Activated CD4-positive, alpha-beta T cell treated with anti-CD3 and anti-CD28 coated beads, Interleukin-2, amount 50 U/mL, for 24 hours (primary cell): ENCODE results near the gene ANXA4.
"Not testable (repeated sequence)": the region's sequence is repeated elsewhere in the genome, so short reads cannot be mapped to it uniquely, and the experiment has no call there.

ENCODE experiments used
- DNase-seq, 2 donors: peaks; one replicate each; pipeline ENCODE4 v3.0.0-alpha.2; 2020; ENCODE audit warnings: low read depth in 1 of 2, low spot score in 1 of 2

ANXA4 gene

DNA sequence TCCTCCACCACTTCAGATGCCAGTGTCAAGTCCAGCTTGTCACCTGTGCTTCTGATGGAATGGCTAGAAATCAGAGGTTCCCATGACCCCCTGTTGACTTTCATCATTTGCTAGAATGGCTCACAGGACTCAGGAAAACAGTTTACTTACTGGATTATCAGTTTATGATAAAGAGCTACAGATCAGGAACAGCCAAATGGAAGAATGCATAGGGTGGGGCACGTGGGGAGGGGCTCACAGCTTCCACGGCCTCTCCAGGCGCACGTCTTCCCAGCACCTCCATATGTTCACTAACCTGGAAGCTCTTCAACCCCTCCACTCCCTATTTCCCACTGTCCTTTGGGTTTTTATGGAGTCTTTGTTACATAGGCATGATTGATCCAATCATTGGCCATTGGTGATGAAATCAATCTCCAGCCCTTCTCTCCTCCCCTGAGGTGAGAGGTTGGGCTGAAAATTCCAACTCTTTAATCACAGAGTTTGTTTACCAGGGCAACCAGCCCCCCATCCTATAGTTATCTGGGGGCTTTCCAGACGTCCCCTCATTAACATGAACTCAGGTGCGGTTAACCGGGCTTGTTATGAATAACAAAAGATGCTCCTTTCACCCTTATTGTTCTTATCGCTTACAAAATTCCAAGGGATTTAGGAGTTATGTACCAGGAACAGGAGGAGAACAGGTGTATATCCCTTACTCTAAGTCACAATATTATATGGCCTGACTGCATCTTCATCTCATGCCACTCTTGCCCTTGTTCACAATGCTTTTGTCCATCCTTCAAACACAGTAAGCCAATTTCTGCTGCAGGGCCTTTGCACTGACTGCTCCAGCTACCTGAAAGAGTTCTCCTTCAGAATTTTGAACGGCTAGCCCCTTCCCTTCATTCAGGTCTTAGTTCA, 35.2 kb downstream of the ANXA4 start:
- no peak for DNase-seq

DNA sequence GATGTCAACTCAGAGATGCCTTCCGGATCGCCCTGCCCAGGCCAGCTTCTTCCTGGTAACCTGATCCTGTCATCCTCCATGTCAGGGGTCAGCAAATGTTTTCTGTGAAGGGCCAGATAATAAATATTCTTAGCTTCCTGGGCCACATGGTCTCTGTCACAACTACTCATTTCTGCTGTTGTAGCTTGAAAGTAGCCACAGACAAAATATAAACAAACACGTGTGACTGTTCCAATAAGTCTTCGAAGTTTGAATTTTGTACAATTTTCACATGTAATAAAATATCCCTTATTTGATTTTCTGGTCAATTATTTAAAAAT, 35.8 kb downstream of the ANXA4 start:
- no peak for DNase-seq

DNA sequence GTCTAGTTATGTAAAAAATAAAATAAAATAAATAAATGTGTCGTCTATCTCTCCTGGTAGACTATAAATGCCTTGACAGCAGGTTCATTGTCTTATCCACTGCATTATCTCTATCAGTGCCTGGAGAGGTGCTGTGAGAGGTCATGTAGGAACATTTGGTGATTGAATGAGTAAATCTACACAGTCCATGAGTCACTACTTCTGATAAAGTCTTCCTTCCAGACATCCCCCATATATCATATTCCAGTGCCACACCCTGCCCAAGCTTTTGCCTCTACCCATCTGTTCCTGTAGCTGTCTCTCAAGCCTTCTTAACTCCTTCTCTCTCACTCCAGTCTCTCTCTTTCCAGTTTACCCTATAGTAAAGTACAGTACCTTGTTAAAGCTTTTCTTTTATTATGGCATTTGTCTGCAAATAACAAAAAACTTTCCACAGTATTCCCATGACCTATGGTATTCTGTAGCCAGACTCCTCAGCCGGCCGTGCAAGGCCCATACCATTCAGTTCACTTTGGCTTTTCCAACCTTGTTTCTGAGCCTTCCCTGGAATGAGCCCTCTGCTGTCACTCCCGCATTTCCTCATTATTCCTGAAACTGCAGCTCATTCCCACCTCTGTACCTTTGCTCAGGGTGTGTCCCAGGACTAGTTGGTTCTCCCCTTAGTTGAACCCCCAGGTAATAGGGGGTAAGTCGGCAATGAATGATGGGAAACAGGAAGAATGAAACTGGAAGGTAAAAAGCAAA, 37.5 kb downstream of the ANXA4 start:
- no peak for DNase-seq

DNA sequence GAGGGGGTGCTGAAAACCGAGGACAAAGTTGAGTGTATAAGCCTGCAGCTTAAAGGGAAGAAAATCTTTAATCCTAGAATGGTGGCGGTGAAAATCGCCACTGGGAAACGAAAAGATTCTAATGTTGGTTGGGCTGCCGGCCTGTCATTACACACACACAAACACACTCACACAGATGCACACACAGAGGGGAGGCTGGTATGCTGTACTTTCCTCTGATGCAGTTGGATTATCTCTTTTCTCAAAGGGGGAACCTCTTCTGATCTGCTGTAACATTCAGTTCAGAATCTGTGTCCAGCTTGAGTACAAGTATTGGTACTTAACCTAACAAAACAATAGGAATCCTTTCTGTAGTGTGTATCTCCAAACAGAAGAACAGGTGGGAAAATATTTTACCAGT, 39.0 kb downstream of the ANXA4 start:
- DNase-seq, result no peak

DNA sequence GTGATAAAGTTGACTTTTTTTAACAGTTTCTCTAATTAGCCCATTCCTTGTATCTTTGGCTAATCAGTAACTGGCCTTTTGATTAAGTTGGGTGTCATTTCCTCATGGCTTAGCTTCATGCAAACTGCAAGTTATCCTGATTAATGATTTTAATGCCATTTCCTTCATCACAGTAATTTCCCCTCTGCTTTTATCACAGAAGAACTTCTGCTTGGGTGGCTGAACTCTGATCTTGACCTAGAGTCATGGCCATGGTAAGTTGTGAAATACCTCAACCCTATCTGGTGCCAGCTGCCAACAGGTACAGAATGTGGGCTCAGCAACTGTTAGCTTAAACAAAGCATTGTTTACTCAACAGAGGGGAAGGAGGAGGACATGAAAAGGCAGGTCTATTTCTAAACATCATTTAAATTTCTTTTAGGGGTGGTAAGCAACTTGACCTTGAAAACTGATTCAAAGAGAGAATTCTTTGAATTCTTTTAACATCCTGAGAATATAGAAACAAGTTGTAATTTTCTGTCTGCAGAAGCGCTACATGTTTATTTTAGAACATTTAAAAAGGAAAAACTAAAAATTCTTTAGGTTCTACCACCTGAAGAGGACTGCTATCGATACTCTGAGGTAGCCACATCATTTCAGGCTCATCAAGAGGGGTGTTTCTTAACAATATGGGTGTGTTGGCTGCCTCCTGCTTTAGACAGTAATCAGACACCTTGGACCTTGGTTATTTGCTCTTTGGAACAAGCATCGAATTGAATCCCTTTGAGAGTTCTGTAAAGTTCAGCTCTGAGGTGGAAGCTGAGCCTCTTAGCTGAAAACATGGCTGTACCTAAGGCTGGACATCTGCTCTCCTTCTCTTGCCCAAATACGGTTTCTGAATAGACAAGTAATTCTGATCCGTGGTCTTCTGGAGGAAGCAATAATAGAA, 39.7 kb downstream of the ANXA4 start:
- DNase-seq, result no peak

DNA sequence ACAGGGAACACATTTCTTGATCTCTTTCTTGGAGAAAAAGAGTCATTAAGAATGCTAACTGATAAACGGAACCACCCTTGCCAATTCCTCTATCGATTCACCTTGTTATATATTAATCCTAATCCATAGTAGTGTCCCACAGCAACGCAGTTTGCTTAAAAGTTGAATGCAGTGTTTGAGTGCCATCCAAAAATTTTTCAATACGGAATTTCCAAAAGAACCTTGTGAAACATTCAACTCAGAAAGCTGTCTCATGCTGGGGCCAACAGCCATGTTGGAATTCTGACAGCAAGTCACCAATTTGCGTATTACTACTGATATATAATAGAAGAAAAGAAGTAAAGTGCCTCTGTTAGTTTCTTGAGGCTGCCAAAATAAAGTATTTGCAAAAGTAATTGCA, 42.3 kb downstream of the ANXA4 start:
- DNase-seq, result no peak

DNA sequence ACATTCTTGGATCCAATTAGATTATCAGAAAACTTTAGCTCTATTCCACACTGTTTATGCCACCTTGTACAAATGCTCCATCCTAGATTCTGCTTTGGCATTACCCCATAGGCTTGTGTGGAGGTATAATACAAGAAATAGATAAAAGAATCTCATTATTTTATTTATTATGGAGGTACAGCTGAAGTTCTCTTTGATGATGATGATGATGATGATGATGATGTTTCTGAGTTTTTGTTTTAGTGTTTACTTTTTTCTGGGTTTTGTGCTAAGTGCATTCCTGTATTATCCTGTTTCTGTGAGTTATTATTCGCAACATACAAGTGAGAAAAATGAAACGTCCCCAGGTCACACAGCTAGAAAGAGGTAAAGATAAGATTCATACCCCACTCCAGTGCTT, 43.4 kb downstream of the ANXA4 start:
- no peak for DNase-seq

DNA sequence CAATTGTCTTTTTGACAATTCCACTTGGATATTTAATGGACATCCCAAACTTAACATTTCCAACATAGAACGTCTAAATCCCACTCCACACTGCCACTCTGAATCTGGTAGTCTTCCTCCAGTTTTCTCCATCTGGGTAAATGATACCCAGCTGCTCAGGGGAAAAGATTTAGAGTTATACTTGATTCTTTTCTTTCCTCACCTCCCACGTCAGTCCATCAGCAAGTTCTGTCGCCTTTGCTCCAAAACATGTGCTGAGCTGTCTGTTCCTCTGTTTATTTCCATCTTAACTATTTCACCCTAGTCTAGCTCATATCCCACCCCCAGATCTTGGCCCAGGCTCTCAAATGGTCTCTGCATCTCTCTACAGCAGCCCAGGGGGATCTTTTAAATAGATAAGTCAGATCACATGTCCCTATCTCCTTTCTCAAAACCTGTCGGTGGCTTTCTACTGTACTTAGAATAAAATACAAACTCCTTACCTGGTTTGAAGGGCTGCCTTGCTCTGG, 44.2 kb downstream of the ANXA4 start:
- no peak for DNase-seq

DNA sequence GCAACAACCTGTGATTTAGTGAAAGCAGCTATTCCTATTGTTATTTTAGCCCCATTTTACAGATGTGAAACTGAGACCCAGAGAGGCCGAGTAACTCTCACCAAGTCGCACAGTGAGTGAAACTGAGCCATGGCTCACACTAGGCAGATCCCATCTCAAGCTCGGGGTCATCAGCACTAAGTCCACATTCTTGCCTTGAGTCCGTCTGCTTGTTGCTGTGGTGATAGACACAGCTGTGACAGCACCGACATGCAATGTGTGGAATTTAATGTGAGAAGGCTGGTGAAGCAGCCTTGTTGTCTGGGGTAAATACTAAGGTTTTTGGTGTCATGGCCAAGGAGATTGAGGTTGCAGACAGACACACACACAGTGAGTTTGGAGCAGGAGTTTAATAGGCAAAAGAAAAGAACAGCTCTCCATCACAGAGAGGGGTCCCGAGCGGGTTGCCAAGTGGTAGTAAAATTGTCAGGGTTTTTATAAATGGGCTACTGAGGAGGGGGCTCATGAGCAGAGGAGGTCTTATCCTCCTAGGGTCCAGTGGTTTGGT, 47.3 kb downstream of the ANXA4 start:
- DNase-seq, result no peak

DNA sequence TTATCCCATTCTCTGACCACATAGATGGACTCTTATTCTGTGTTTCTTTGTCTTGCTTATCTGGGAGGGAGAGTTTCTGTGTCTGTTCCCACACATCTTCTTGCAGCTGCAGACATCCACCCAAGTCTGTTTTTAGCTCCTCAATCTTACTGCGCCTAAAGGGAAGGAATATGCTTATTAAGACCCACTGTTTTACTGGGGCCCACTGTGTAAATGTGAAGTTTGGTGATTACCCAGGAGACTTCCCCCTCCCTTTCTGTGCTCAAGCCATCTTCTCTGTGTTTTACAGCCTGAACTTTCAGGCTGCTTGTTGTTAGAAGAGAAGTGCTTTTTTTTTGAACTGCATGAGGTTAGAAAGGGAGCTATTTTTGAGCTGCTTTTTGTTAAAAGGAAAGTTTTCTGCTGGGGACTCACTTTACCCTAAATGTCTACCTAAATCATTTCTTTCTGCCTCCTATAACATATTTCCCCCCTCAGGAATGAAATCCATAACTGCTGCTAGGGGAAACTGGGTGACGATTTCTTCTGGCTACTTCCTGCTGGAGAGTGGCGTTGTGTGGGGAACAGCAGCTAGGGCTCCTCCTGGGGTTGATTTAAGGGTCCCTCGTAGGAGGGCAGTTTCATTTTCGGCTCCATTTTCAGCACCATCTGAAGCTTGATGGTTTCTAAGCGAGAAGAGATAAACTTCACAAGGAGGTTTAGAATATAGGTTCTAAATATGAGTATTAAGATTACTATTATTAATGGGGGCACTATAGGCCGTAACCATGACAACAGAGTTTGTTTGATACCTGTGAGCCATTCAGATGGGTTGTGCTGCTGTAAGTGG, 48.1 kb downstream of the ANXA4 start:
- DNase-seq, result no peak

DNA sequence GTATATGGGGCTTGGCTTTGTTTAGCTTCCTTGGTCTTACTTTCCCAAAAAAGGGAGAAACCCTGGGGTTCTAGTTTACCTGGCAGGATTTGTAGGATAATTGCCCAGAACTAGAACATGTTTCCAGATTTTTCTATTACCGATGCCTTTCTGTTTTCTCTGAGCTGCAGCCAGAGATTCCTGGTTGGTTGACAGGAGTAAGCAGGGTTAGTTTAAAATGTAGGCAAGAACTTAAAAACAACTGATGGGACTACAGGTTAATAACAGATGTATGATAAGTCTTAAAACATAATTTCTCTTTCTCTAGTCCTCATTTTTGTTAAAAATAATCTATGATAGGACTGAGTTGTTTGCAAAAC, 48.6 kb downstream of the ANXA4 start:
- no peak for DNase-seq

DNA sequence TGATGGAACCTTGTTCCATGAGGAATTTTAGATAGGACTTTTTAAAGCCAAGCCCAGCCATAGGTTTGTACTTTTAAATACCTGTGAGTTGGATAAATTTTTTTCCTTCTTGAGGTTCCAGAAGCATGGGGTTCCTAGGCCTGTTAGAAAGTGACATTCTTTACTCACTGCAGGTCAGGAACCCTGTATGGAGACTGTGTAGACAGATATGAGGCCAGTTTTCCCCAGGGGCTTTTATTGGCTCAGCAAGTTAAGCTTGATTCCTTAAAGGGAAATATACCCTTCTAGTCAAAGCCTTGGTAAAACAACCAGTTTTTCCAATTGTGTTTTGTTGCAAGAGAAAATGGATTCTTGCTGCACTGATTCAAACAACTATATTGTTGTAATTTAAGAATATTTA, 49.1 kb downstream of the ANXA4 start:
- no peak for DNase-seq

DNA sequence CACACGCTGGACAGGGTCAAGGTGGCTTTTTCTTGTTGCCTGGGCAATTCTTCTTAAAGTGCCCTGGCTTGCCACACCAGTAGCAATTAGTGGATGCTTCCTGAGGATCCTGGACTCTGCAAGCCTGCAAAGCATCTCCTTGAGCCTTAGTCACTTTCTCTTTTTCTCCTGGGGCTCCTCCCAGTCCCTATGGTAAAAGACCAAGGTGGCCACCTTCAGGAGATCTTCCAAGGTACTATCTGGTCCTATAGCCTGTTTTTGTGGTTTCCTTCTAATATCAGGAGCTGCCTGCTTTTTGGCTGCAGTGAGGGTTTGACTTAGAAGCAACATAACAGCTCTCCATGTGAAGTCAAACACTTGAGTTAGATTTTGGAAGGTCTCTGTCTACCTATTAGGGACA, 54.2 kb downstream of the ANXA4 start:
- DNase-seq, result no peak

DNA sequence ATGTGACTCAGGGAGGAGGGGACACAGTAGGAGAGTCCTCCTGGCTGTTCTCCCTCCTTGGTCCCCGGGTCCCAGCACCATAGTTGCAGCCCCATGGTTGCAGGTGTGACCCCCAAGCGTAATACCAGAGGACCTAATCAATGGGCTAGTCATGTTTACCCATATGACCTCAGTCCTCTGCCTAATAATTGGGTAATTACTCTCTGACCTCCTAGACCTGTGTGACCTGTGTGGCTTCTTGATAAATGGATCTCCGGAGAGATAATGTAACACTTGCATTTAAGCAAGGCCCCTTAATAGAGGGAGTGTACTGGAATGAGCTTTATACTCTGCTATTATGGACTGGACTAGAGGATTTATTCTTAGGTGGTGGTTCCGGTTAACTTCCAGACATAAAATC, 55.3 kb downstream of the ANXA4 start:
- no peak for DNase-seq

DNA sequence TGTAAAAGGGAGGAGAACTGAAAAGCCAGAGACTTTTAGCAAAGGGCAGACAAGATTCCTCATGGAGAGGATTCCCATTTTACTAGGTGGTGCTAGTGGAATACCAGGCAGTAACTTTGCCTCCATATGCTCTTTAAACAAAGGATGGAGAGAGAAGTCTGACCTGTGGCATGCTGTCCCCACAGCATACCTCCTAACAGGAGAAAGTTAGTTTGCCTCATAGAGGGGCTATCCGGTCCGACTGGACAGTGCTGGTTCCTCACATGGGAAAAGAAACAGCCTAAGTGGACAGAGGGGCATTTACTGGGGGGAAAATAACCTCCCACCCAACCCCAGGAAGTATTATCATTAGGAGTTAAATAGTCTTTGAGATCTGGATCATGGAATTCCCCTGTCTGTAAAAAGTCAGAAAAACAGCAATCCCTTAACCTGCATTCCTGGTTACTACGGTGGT, 55.9 kb downstream of the ANXA4 start:
- DNase-seq, result no peak

DNA sequence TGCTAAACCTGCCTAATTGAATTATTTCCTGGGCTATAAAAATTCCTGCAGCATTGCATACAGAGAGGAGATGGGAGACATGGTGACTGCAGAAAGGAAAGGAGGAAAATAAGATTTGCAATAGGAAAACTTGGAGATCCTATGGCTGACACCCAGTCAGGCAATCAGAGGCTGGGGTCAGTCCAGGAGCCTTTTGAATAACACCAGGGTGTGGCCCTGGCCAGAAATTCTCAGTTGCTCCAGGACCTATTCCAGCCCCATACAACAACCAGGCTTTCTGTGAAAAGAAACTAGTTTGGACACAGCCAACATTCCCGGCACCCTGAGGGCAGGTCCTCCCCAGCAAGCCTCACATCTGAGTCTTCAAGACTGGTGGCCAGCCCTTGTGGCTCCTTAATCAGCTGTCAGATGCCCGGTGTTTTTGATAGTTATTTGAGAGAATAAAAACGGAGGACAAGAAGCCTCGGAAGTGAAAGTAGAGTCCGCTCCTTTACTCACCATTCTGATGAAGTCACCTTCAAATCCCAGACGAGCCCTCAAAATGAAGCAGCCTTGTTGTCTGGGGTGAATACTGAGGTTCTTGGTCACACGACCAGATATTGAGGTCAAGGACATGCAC, 56.5 kb downstream of the ANXA4 start:
- no peak for DNase-seq

DNA sequence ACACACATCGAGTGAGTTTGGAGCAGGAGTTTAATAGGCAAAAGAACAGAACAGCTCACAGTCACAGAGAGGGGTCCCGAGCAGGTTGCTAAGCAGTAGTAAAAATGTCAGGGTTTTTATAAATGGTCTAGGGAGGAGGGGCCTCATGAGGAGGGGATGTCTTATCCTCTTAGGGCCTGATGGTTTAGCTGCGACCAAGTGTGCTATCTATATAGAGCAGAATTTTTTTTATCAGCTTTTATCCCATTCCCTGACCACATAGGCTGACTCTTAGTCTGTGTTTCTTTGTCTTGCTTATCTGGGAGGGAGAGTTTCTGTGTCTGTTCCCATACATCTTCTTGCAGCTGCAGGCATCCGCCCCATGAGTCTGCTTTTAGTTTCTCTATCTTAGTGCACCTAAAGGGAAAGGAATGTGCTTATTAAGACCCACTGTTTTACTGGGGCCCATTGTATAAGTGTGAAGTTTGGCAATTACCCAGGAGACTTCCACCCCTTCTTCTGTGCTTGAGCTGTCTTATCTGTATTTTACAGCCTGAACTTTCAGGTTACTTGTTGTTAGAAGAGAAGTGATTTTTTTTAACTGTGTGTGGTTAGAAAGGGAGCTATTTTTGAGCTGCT, 57.1 kb downstream of the ANXA4 start:
- DNase-seq, result no peak

DNA sequence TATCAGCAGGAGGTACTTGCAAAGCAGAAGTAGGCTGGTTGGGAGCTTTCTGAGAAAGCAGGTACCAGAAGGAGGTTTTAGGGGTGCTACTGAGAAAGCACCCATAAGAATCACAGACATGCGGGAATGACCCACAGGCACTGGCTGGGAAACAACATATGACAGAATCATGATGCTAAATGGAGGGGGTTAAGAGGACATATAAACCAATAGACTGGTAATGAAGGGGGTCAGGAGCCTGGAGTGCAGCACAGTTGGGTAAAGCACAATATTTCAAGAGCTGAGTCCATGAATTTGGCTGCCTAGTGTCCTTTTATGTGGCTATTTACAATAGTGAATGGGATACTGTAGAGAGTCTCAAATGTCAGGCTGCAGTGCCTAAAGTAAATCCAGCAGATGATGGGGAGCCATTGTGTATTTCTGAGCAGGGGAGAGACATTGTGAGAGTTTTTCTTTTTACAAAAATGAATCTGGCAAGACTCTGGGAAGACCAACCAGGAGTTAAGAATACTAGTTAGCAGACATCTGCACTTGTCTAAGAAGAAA, 59.9 kb downstream of the ANXA4 start:
- no peak for DNase-seq

DNA sequence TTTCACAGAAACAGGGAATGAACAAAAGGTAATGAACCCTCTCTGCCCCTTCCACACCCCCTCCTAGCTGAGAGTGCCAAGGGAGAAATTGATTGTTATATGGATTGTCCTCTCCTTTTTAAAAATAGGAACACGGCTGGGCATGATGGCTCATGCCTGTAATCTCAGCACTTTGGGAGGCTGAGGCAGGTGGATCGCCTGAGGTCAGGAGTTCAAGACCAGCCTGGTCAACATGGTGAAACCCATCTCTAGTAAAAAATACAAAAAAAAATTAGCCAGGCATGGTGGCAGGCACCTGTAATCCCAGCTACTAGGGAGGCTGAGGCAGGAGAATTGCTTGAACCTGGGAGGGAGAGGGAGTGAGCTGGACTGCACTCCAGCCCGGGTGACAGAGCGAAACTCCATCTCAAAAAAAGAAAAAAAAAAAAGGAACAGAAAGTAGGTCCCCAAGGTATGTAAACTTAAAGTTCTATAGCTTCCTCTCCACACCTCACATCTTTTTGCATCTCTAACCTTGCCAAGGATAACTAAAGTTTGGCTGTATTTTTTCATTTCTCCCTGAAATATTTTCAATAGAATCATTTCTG, 60.9 kb downstream of the ANXA4 start:
- not testable (repeated sequence) for DNase-seq
